Stimulated activated CD4-positive, alpha-beta T cell treated with anti-CD3 and anti-CD28 coated beads, Interleukin-2, amount 100 ng/mL, for 24 hours (primary cell): Measurements from ENCODE around the gene NHERF1.

Experiments used
- DNase-seq, 2 donors: peaks; one replicate each; pipeline ENCODE4 v3.0.0-alpha.2; 2020

NHERF1 gene

DNA sequence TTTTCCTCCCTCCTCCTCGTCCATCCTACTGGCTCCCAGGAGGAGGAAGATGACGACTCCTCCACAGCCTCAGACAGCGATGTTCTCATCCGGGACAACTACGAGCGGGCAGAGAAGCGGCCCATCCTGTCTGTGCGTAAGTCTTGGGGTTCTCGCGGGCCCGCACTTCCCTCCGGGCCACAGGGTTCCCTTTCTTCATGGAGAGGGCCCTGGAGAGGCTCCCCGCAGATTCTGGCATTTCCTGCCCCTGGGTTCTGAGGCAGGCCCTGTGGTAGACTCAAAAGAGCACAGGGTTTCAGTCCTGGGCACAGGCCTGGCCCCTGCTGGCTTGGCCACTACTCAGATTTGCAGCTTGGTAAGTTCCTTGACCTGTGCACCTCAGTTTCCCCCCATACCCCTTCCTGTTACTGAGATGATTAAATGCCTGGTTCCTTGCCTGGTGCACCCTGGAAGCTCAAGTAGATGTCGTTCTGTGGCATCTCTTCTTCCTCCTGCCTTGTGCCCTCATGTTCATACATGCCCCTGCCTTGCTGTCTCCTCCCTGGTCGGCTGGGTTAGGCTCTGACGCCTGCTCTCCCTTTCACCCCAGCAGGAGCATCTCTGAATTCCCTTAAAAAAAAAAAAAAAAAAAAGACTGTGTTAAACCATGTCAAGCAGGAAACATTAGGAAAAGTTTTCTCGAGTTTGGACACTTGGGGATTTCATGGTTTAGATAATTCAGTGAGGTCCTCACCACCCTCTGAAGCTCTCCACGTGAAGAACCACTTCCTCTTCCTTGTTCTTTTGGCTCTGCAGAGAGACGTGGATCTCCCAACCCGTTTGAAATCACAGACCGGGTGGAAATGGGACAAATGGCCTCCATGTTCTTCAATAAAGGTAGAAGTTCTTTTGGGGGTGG lies 42.0 kb downstream of the NHERF1 start:
- DNase-seq = no peak

GRCh38 chr17:74792586-74793105 lies 44.2 kb downstream of the NHERF1 start:
- no peak for DNase-seq

GRCh38 chr17:74795327-74796020 lies 47.0 kb downstream of the NHERF1 start:
- no peak for DNase-seq

DNA sequence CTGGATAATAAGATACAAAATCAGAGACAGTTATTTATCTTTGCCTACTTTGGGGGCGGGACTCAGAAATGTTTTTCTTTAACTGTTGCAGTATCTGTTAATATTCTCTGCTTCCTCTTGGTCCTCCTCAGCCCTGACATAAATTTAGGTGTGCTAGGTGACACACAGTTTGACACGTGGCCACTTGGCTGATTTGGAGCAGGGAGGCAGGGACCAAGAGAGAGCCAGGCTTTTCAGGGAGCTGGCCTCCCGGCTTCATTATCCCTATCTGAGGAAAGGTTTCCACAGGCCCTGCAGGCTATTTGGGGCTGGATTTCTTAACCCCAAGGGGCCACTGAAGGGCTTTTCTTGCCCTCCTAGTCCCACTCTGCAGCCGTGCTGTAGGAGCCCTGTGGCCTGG lies 47.8 kb downstream of the NHERF1 start:
- DNase-seq = no peak

DNA sequence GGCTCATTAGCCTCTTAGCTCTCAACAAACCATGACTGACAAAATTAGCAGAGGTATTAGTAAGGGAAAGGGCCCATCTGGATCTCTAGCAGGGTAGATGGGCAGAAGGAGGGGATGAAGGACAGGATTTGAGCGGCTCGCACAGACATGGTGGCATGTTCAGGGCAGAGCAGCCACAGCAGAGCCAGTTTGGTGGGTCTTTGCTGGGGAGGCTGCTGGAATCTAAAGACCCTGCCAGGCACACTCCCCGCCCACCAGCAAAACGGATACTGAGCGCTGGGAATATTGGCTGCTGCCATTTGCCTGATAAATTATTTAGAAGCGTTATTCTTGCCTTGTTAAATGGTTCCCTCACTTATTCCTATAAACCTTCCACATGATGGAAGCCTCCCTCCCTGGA lies 48.4 kb downstream of the NHERF1 start:
- DNase-seq = no peak

GRCh38 chr17:74797824-74798223 lies 49.4 kb downstream of the NHERF1 start:
- no peak for DNase-seq

GRCh38 chr17:74798239-74798707 lies 49.8 kb downstream of the NHERF1 start:
- no peak for DNase-seq

GRCh38 chr17:74799097-74799496 lies 50.7 kb downstream of the NHERF1 start:
- no peak for DNase-seq

GRCh38 chr17:74800531-74800930 lies 52.1 kb downstream of the NHERF1 start:
- no peak for DNase-seq

GRCh38 chr17:74801896-74802295 lies 53.5 kb downstream of the NHERF1 start:
- DNase-seq = no peak

DNA sequence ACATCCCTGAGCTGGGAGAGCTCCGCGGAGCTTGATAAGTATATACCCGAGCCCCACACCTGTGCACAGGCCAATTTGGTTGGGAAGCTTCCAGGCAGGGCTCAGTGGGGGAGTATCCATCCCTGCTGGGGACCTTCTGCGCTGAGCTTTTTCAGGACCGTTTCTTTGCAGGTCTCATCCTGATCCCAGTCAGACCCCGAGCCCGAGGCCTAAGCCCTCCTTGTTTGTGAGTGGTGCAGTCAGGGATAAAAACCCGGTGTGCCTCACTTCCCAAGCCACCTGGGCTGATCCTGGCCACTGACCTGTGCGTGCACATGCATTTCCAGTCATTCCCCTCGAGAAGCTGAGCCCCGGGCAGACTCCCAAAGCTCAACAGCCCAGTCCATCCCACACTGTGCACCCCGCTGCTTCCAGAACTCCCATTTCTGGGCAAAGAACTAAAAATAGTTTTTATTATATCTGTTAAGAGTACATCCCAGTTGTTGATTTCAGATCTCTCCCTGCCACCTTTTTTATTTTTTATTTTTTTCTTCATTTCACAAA lies 55.0 kb downstream of the NHERF1 start:
- no peak for DNase-seq

DNA sequence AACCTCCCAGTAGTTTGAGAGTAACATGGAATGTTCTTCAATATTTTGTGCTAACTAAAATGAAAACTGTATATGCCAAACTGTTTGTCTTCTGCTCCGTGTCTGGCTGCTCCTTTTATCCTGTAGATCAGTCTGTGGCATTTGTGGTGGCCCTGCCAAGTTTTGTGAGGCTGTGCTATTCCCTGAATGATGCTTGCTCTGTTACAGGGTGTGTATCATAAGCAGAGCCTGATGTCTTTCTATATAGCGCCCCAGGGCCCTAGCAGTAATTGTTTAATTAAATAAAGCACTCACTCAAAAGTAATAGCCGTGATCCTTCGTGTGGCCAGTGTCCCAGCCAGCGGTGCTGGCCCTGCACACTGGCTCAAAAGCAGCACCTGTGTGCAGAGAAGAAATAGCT lies 55.5 kb downstream of the NHERF1 start:
- no peak for DNase-seq

DNA sequence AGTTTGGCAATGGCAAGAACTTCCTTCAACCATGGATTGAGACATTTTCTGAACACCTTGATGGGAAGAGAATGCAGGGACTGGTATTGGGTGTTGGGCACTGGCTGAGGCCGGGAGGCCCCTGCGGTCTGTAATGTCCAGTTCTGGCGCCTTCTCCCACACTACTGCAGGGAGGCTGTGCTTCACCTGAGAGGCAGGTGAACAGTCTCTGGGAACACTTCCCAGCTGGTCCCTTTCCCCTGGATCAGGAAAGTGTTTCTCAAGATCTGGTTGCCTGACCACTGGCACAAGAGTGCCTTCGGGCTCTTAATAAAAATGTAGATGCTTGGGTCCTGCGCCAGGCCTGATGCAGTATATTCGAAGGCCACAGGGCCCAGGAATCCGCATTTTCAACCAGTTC lies 56.3 kb downstream of the NHERF1 start:
- DNase-seq = no peak

- no peak for DNase-seq
These were observed 57.2 kb downstream of the NHERF1 start for GRCh38 chr17:74805591-74805991.

GRCh38 chr17:74806334-74806733 lies 57.9 kb downstream of the NHERF1 start:
- DNase-seq = no peak

DNA sequence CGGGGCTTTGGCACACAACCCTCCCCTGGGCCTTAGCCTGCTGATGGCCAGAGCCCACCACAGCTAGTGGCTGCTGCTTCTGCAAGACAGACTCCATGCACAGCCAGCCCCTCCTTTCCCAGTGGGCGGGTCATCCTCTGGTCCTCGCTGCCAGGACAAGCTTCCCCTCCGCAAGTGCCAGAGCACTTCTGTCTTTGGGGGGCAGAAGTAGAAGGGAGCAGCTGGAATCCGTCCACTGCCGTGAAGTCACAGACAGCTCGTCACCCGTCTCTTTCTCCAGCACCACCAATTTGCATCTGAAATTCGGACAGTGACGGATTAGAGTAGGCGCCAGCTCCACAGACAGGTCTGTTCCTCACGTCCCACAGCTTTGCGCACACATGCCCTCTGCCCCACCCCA lies 59.0 kb downstream of the NHERF1 start:
- no peak for DNase-seq

- DNase-seq = no peak
These were observed 59.5 kb downstream of the NHERF1 start for GRCh38 chr17:74807925-74808324.

DNA sequence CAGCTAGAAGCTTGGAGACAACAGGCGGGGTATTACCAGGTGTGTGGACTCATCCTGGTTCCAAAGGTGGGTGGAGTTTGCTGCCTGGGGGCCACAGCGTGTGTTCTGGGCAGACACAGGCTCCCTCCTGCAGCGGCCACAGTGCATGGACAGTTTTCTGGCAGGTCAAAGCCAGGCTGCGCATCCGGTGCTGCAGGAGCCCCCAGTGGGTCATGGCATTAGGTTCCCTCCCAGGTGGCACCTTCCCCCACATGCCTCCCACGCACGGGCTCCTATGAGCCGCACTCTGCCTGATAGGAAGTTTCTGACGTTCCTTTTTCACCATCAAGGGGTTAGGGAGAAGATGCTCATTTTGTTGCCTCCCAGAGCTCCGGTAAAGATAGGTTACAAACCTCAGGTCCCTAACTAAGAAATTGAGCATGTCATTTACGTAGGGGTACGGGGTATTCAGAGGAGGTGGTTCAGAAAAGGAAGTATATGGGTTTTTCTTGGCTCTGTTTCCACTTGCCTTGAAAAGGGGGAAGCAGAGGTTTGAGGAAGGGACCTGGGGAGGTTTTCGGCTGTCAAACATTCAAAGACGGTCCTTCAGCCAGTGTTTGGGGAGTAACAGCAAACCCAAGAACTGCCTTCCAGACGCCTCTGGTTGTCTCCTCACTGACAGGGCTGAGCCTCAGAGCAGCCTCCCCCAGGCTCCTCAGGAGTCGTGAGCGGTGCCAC lies 60.4 kb downstream of the NHERF1 start:
- no peak for DNase-seq

DNA sequence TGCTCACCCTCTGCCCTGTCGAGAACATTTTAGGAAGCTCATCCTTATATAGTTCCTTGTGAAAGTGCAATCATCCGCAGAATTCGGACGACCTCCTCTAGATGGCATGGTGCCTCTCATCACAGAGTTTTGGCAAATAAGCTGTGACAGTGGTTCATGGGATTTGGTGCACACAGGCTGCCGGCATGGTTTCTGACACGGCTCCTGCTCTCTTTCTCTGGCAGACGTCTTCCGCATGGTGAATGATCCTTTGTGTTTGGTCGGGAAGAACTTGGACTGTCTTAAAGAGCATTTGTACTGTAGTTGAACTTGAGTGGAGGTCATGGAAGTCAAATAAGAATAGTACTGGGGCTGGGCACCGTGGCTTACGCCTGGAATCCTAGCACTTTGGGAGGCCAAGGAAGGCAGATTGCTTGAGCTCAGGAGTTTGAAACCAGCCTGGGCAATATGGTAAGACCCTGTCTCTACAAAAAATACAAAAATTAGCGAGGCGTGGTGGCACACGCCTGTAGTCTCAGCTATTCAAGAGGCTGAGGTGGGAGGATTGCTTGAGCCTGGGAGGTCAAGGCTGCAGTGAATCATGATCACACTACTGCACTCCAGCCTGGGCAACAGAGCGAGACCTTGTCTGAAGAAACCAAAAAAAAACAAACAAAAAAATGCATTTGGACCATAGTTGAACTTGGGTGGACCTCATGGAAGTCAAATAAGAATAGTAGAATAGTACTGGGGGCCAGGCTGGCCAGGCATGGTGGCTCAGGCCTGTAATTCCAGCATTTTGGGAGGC lies 62.5 kb downstream of the NHERF1 start:
- DNase-seq = no peak

DNA sequence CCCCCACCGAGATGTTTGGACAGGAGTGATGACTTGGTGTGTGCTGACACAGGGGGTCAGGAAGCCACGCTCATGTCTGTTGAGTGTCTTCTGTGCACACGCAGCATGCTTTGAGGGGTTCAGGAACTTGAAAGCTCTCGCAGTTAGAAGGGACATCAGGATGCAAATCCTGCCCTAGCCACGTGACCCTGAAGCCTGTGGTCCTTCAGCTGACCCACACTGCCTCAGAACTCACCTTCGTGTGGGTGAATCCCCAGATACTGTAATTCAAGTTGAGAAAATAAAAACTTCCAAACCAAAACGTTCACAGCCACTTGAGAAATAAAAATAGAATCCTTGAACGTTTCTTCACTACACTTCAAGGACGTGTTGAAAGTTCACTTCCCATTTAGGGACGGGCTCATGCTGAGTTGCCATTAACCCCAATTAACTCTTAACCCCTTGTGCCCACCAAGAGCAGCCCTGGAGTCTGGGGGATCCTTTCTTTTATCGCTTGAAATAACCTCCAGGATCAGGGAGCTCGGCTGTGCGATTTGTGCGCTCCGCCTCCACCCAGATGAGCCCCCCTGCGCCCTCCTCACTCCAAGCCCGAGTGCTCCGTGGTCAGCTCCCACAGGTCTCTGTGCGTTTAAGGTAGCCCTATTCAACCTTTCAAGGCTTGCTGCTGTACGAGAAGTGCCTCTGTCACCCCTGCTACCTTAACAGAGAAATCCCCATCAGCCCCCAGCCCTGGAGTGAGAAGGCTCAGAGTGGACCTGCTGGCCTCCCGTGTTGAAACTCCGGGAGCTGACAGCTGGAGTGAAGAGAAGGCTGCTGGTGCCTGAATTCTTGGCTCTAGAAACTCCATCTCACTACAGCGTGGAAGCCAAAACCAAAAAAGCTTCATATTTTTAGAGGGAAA lies 63.9 kb downstream of the NHERF1 start:
- DNase-seq = no peak

GRCh38 chr17:74814453-74814852 lies 66.0 kb downstream of the NHERF1 start:
- DNase-seq = no peak
